ENCODE measurements around the gene TXNDC15.

DNA sequence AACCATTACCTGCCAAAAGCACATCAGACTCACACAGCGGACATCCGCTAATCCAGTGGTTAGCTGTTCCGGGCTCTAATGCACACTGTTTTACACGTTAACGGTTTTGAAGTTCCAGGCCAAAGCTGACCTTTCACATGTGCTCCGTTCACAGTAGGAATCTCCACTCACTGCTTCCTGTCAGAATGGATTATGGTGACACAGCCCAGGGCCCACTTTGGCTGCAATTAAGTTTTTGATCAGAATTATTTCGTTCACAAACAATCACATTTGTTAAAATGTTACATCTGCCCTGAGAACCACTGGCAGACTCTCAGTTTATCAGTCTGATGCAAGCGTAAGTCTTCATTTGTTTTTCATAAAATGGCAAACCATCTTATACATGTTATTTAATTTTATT is 63.4 kb downstream of the TXNDC15 start:
- TF ChIP-seq, protein P1, sequence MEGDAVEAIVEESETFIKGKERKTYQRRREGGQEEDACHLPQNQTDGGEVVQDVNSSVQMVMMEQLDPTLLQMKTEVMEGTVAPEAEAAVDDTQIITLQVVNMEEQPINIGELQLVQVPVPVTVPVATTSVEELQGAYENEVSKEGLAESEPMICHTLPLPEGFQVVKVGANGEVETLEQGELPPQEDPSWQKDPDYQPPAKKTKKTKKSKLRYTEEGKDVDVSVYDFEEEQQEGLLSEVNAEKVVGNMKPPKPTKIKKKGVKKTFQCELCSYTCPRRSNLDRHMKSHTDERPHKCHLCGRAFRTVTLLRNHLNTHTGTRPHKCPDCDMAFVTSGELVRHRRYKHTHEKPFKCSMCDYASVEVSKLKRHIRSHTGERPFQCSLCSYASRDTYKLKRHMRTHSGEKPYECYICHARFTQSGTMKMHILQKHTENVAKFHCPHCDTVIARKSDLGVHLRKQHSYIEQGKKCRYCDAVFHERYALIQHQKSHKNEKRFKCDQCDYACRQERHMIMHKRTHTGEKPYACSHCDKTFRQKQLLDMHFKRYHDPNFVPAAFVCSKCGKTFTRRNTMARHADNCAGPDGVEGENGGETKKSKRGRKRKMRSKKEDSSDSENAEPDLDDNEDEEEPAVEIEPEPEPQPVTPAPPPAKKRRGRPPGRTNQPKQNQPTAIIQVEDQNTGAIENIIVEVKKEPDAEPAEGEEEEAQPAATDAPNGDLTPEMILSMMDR (conservative IDR thresholded peaks at IDR 0.05 in 1 of 2, IDR thresholded peaks at IDR 0.05 in 1 of 2; ENCODE audit: low read depth in 1 of 2, low read length in 2 of 2): no peak
- TF ChIP-seq EZH2 (IDR thresholded peaks at IDR 0.05; ENCODE audit: low read length, missing control alignments): no peak
